Spleen (tissue), 11 donors: ENCODE data around the gene HIPK2. TPM values are rescaled to one million over a fixed set of nuclear protein-coding genes. Genes with fewer than 3 reads are reported as not detected.

Experiments used
- DNase-seq: peaks from one replicate; pipeline ENCODE4 v3.0.0-alpha.2; 2020
- H3K27ac ChIP-seq, 8 donors: fragments of 200-600 bp; sonication (generic) in 7 of 8; 1 replicate in 4 of 8; 2 replicates in 4 of 8; pipeline versions ENCODE4 v1.5.0 to v1.8.0; 2016 to 2021; ENCODE audit warnings: inconsistent platforms in 4 of 8, mild to moderate bottlenecking in 4 of 8, moderate library complexity in 1 of 8
- H3K27me3 ChIP-seq, 7 donors: fragments of 200-600 bp; sonication (generic) in 6 of 7; replicated peaks in 1 of 7; 1 replicate in 4 of 7; 2 replicates in 3 of 7; pipeline versions ENCODE4 v1.5.0 to v1.8.0; 2016 to 2021; ENCODE audit warnings: inconsistent platforms in 3 of 7, mild to moderate bottlenecking in 1 of 7
- H3K36me3 ChIP-seq, 6 donors: fragments of 200-600 bp; sonication (generic) in 5 of 6; 1 replicate in 4 of 6; 2 replicates in 2 of 6; pipeline versions ENCODE4 v1.5.0 to v1.8.0; 2016 to 2021; ENCODE audit warnings: inconsistent platforms in 2 of 6
- H3K4me1 ChIP-seq, 6 donors: fragments of 200-600 bp; sonication (generic) in 5 of 6; 1 replicate in 3 of 6; 2 replicates in 3 of 6; pipeline versions ENCODE4 v1.5.0 to v1.8.0; 2016 to 2021; ENCODE audit warnings: inconsistent platforms in 3 of 6
- H3K4me3 ChIP-seq, 8 donors: fragments of 200-600 bp; sonication (generic) in 7 of 8; 1 replicate in 4 of 8; 2 replicates in 4 of 8; pipeline versions ENCODE4 v1.5.0 to v1.8.0; 2016 to 2021; ENCODE audit warnings: inconsistent platforms in 4 of 8, mild to moderate bottlenecking in 4 of 8, moderate library complexity in 2 of 8
- H3K9me3 ChIP-seq, 8 donors: fragments of 200-600 bp; sonication (generic) in 7 of 8; 1 replicate in 4 of 8; 2 replicates in 4 of 8; pipeline versions ENCODE4 v1.5.0 to v1.8.0; 2016 to 2021; ENCODE audit warnings: inconsistent platforms in 4 of 8
- CTCF ChIP-seq, 11 experiments: fragments of 200-600 bp in 7 of 11; fragments of 450-650 bp in 4 of 11; sonication (generic) in 4 of 11; IDR thresholded peaks in 8 of 11; conservative IDR thresholded peaks in 3 of 11; 1 replicate in 7 of 11; 2 replicates in 4 of 11; pipeline versions ENCODE4 v1.4.0 to v1.8.0; 2016 to 2021; ENCODE audit warnings: antibody characterized with exemption in 11 of 11, inconsistent platforms in 4 of 11, mild to moderate bottlenecking in 1 of 11
- POLR2A ChIP-seq, 3 donors: fragments of 450-650 bp; IDR thresholded peaks; one replicate each; pipeline ENCODE4 v1.5.1; 2017; ENCODE audit warnings: antibody characterized with exemption in 3 of 3, mild to moderate bottlenecking in 1 of 3
- POLR2AphosphoS5 ChIP-seq, 3 donors: sonication (generic); formaldehyde crosslinking; IDR thresholded peaks; one replicate each; pipeline ENCODE4 v1.5.1; 2017; ENCODE audit warnings: antibody characterized with exemption in 3 of 3
- WGBS, 5 donors: extraction: QIAGEN DNeasy Blood & Tissue Kit in 3 of 5; methylation state at CpG; one replicate each; pipeline versions ENCODE4 v1.1.5 to v1.1.7; 2013 to 2018; 5-methylcytosine and 5-hydroxymethylcytosine counted together
- intact Hi-C: fragments of 100-400 bp; cut with DNase I; formaldehyde crosslinking; loops from one replicate; pipeline ENCODE4 v1.15.0; 2023; ENCODE audit warnings: low total_unique reads
- polyA plus RNA-seq, 3 donors: library from polyadenylated mRNA; stranded (reverse); fragments of 200-250 nt; gene quantifications; one replicate each; pipeline ENCODE4 v1.2.1, GENCODE V29; 2013
- total RNA-seq, 7 donors: library from RNA; depleted of rRNA in 3 of 7; stranded (reverse); fragments of >200 nt in 3 of 7; fragmentation: NEBNext Ultra II Directional in 4 of 7; extraction: Animal tissue kit (Norgen Biotek cat#: 25700) in 4 of 7; gene quantifications; one replicate each; pipeline versions ENCODE4 v1.1.0 to v1.2.1, GENCODE V29; 2016 to 2021
- donor health status: healthy with polysubstance abuse.
- donor health status: DM: no; HTN: no; CAD: no; lungs with moderate emphysema.
- donor health status: DM: no; HTN: no; CAD: no.
- donor health status: Bipolar disorder and iron deficiency.
- donor health status: healthy.
- donor health status: DM: no; HTN: no; CAD: no.
- donor health status: DM: yes; HTN: yes; CAD: no.

The HIPK2 gene
- total and polyA plus RNA-seq, 10 donors, result 1.7 to 97.5 (median 51.8) TPM

GRCh38 chr7:139568346-139568675, 209.5 kb downstream of the HIPK2 start:
- WGBS, 5 donors, result 81 to 92% (median 89%) methylated on average over 6 of the region's 6 CpGs
- intact Hi-C loops, result no loop called here
- TF ChIP-seq POLR2A (IDR thresholded peaks at IDR 0.05) (no peak), POLR2AphosphoS5 (IDR thresholded peaks at IDR 0.05) (no peak), CTCF (IDR thresholded peaks at IDR 0.05 in 8 of 11, conservative IDR thresholded peaks at IDR 0.05 in 3 of 11) (no peak)
- Histone ChIP-seq H3K4me1 (peaks cover 0 to 5% (median 0%) of the 10 kb centered on the region in 6 donors), H3K36me3 (peaks cover 0 to 87% (median 15%) of the 10 kb centered on the region in 6 donors), H3K27me3 (no peaks in the 10 kb centered on the region), H3K27ac (no peak overlapping the region), H3K9me3 (no peaks in the 10 kb centered on the region), H3K4me3 (no peak overlapping the region)
- no peak for DNase-seq

GRCh38 chr7:139567647-139568345, 210.0 kb downstream of the HIPK2 start:
- WGBS, 5 donors, result 88 to 94% (median 89%) methylated on average over 14 of the region's 14 CpGs
- H3K4me3 ChIP-seq, result no peak overlapping the region
- peak; percentile 20 for DNase-seq
- peaks cover 0 to 10% (median 0%) of the 10 kb centered on the region in 6 donors for H3K4me1 ChIP-seq
- H3K27me3 ChIP-seq, result no peaks in the 10 kb centered on the region
- intact Hi-C loops, result no loop called here
- no peaks in the 10 kb centered on the region for H3K9me3 ChIP-seq
- peaks cover 0 to 82% (median 10%) of the 10 kb centered on the region in 6 donors for H3K36me3 ChIP-seq
- no peak for TF ChIP-seq CTCF (IDR thresholded peaks at IDR 0.05 in 8 of 11, conservative IDR thresholded peaks at IDR 0.05 in 3 of 11)
- no peak for TF ChIP-seq POLR2A (IDR thresholded peaks at IDR 0.05)
- no peak for TF ChIP-seq POLR2AphosphoS5 (IDR thresholded peaks at IDR 0.05)
- no peak overlapping the region for H3K27ac ChIP-seq

- no peak overlapping the region for H3K27ac ChIP-seq
- no peak overlapping the region for H3K4me3 ChIP-seq
- peak; percentile 42 for DNase-seq
- WGBS, 5 donors, result 89 to 95% (median 92%) methylated on average over 15 of the region's 15 CpGs
- H3K9me3 ChIP-seq, result no peaks in the 10 kb centered on the region
- H3K27me3 ChIP-seq, result no peaks in the 10 kb centered on the region
- peaks cover 0 to 10% (median 0%) of the 10 kb centered on the region in 6 donors for H3K4me1 ChIP-seq
- TF ChIP-seq POLR2AphosphoS5 (IDR thresholded peaks at IDR 0.05), result no peak
- TF ChIP-seq CTCF (IDR thresholded peaks at IDR 0.05 in 8 of 11, conservative IDR thresholded peaks at IDR 0.05 in 3 of 11), result no peak
- TF ChIP-seq POLR2A (IDR thresholded peaks at IDR 0.05), result no peak
- intact Hi-C loops, result no loop called here
- peaks cover 0 to 78% (median 6%) of the 10 kb centered on the region in 6 donors for H3K36me3 ChIP-seq
Observed at GRCh38 chr7:139566736-139567646, 210.8 kb downstream of the HIPK2 start.

- TF ChIP-seq POLR2A (IDR thresholded peaks at IDR 0.05), result no peak
- Histone ChIP-seq H3K27me3 (no peaks in the 10 kb centered on the region), H3K27ac (no peak overlapping the region), H3K4me3 (no peak overlapping the region), H3K36me3 (peaks cover 0 to 71% (median 0%) of the 10 kb centered on the region in 6 donors), H3K9me3 (no peaks in the 10 kb centered on the region), H3K4me1 (peaks cover 0 to 10% (median 0%) of the 10 kb centered on the region in 6 donors)
- 88 to 97% (median 94%) methylated on average over 6 of the region's 6 CpGs for WGBS, 5 donors
- intact Hi-C loops, result no loop called here
- peak; percentile 27 for DNase-seq
Observed at GRCh38 chr7:139566075-139566474, 211.7 kb downstream of the HIPK2 start.
